H9 (cell line): Measurements from ENCODE around the gene TSEN15. TPM values are rescaled to one million over a fixed set of nuclear protein-coding genes. Genes with fewer than 3 reads are reported as not detected.
A peak's percentile ranks its signal among the peaks of the same experiment; 100 is the strongest.

Experiments used
- DNase-seq: peaks from one replicate; pipeline ENCODE4 v3.0.0-alpha.2; 2017
- H2AFZ ChIP-seq: one replicate; pipeline ENCODE4 v1.6.1; 2013; ENCODE audit warnings: mild to moderate bottlenecking, low read length, control low read depth, moderate library complexity
- H2AK5ac ChIP-seq: 2 replicates; pipeline ENCODE4 v1.6.1; 2013; ENCODE audit warnings: low read length, control low read depth, mixed read lengths; ENCODE audit not compliant: insufficient read length
- H2BK120ac ChIP-seq: one replicate; pipeline ENCODE4 v1.6.1; 2013; ENCODE audit warnings: low read depth, mild to moderate bottlenecking, low read length, control low read depth, inconsistent platforms; ENCODE audit not compliant: poor library complexity, severe bottlenecking
- H2BK12ac ChIP-seq: 2 replicates; pipeline ENCODE4 v1.6.1; 2013; ENCODE audit warnings: low read length, control low read depth, mixed read lengths, low read depth; ENCODE audit not compliant: insufficient read length
- H2BK15ac ChIP-seq: 2 replicates; pipeline ENCODE4 v1.6.1; 2013; ENCODE audit warnings: low read depth, low read length, control low read depth
- H2BK20ac ChIP-seq: one replicate; pipeline ENCODE4 v1.6.1; 2013; ENCODE audit warnings: low read depth, mild to moderate bottlenecking, low read length, control low read depth, inconsistent platforms; ENCODE audit not compliant: poor library complexity, severe bottlenecking
- H2BK5ac ChIP-seq: 2 replicates; pipeline ENCODE4 v1.6.1; 2013; ENCODE audit warnings: low read length, control low read depth, mixed read lengths; ENCODE audit not compliant: insufficient read length
- H3K14ac ChIP-seq: 2 replicates; pipeline ENCODE4 v1.6.1; 2013; ENCODE audit warnings: low read length, control low read depth; ENCODE audit not compliant: insufficient read depth
- H3K18ac ChIP-seq: 2 replicates; pipeline ENCODE4 v1.6.1; 2013; ENCODE audit warnings: low read depth, mild to moderate bottlenecking, mixed read lengths, low read length, control low read depth; ENCODE audit not compliant: insufficient read length
- H3K23ac ChIP-seq: 2 replicates; pipeline ENCODE4 v1.6.1; 2013; ENCODE audit warnings: low read length, control low read depth, mixed read lengths, low read depth; ENCODE audit not compliant: insufficient read length
- H3K23me2 ChIP-seq: 2 replicates; pipeline ENCODE4 v1.6.1; 2013; ENCODE audit warnings: low read depth, mild to moderate bottlenecking, mixed read lengths, low read length, control low read depth; ENCODE audit not compliant: insufficient read length, poor library complexity, severe bottlenecking
- H3K27ac ChIP-seq: 2 replicates; pipeline ENCODE4 v1.5.1; 2013; ENCODE audit warnings: low read length, control low read depth, mixed read lengths, low read depth; ENCODE audit not compliant: insufficient read length
- H3K27me3 ChIP-seq: 2 replicates; pipeline ENCODE4 v1.6.1; 2013; ENCODE audit warnings: low read length, control low read depth, inconsistent platforms; ENCODE audit not compliant: insufficient read depth
- H3K4ac ChIP-seq: 2 replicates; pipeline ENCODE4 v1.6.1; 2013; ENCODE audit warnings: low read depth, mild to moderate bottlenecking, control low read depth, inconsistent platforms, low read length, moderate library complexity
- H3K4me1 ChIP-seq: 2 replicates; pipeline ENCODE4 v1.6.1; 2013; ENCODE audit warnings: low read length, control low read depth, inconsistent platforms; ENCODE audit not compliant: insufficient read depth
- H3K4me2 ChIP-seq: 2 replicates; pipeline ENCODE4 v1.6.1; 2013; ENCODE audit warnings: low read length, control low read depth, mixed read lengths; ENCODE audit not compliant: insufficient read length, insufficient read depth
- H3K56ac ChIP-seq: 2 replicates; pipeline ENCODE4 v1.6.1; 2013; ENCODE audit warnings: low read depth, mild to moderate bottlenecking, mixed read lengths, low read length, control low read depth; ENCODE audit not compliant: insufficient read length
- H3K79me1 ChIP-seq: 2 replicates; pipeline ENCODE4 v1.6.1; 2013; ENCODE audit warnings: low read depth, mild to moderate bottlenecking, moderate library complexity, low read length, control low read depth, inconsistent platforms; ENCODE audit not compliant: insufficient read depth, poor library complexity, severe bottlenecking
- H3K79me2 ChIP-seq: 2 replicates; pipeline ENCODE4 v1.6.1; 2013; ENCODE audit warnings: low read length, control low read depth, inconsistent platforms; ENCODE audit not compliant: insufficient read depth
- H3K9ac ChIP-seq: 2 replicates; pipeline ENCODE4 v1.6.1; 2013; ENCODE audit warnings: low read length, control low read depth, mixed read lengths; ENCODE audit not compliant: insufficient read length; ENCODE audit errors: extremely low read depth
- H3K9me3 ChIP-seq: one replicate; pipeline ENCODE4 v1.6.1; 2013; ENCODE audit warnings: low read depth, low read length, inconsistent platforms; ENCODE audit not compliant: control insufficient read depth
- H3T11ph ChIP-seq: one replicate; pipeline ENCODE4 v1.6.1; 2013; ENCODE audit warnings: mild to moderate bottlenecking, low read length, control low read depth, inconsistent platforms
- H4K20me1 ChIP-seq: one replicate; pipeline ENCODE4 v1.6.1; 2013; ENCODE audit not compliant: control insufficient read depth, insufficient read length, insufficient read depth
- H4K5ac ChIP-seq: 2 replicates; pipeline ENCODE4 v1.6.1; 2013; ENCODE audit warnings: low read depth, mild to moderate bottlenecking, mixed read lengths, low read length, control low read depth; ENCODE audit not compliant: insufficient read length
- H4K8ac ChIP-seq: replicated peaks from 2 replicates; pipeline ENCODE4 v1.6.1; 2013; ENCODE audit warnings: low read length, control low read depth, mixed read lengths, low read depth; ENCODE audit not compliant: insufficient read length
- H4K91ac ChIP-seq: 2 replicates; pipeline ENCODE4 v1.6.1; 2013; ENCODE audit warnings: low read depth, mild to moderate bottlenecking, moderate library complexity, mixed read lengths, low read length, control low read depth; ENCODE audit not compliant: insufficient read length
- H3K27ac Mint-ChIP-seq, 3 experiments: 2 replicates in 2 of 3; 3 replicates in 1 of 3; pipeline ENCODE4 v1.8.0; 2020 to 2021; ENCODE audit warnings: mixed read lengths in 3 of 3, mild to moderate bottlenecking in 1 of 3, moderate library complexity in 1 of 3
- H3K27me3 Mint-ChIP-seq: 2 replicates; pipeline ENCODE4 v1.8.0; 2021; ENCODE audit warnings: low read depth, mild to moderate bottlenecking, moderate library complexity, mixed read lengths
- H3K36me3 Mint-ChIP-seq, 3 experiments: 2 replicates in 2 of 3; 3 replicates in 1 of 3; pipeline ENCODE4 v1.8.0; 2020 to 2021; ENCODE audit warnings: low read depth in 3 of 3, mixed read lengths in 3 of 3; ENCODE audit not compliant: insufficient read depth in 1 of 3
- H3K4me1 Mint-ChIP-seq, 2 experiments: 2 replicates each; pipeline ENCODE4 v1.8.0; 2020; ENCODE audit warnings: mixed read lengths in 2 of 2
- H3K4me3 Mint-ChIP-seq, 2 experiments: 2 replicates in 1 of 2; 3 replicates in 1 of 2; pipeline ENCODE4 v1.8.0; 2020 to 2021; ENCODE audit warnings: mild to moderate bottlenecking in 2 of 2, mixed read lengths in 2 of 2, moderate library complexity in 1 of 2
- H3K9me3 Mint-ChIP-seq, 2 experiments: 2 replicates in 1 of 2; 3 replicates in 1 of 2; pipeline ENCODE4 v1.8.0; 2020; ENCODE audit warnings: mild to moderate bottlenecking in 2 of 2, mixed read lengths in 2 of 2, moderate library complexity in 1 of 2
- CTCF ChIP-seq: fragments of 200-600 bp; sonication (generic); conservative IDR thresholded peaks from 3 replicates; pipeline ENCODE4 v1.8.0; 2021; ENCODE audit warnings: antibody characterized with exemption, mild to moderate bottlenecking
- total RNA-seq: library from RNA; stranded (reverse); gene quantifications from 2 replicates; pipeline ENCODE4 v1.2.1, GENCODE V29; 2021

The TSEN15 gene
- total RNA-seq, 1 experiment from 2014 or later: 21.9 TPM

- Mint-ChIP-seq H3K4me1 (peaks cover 31 to 38% of the 10 kb centered on the region in 2 experiments), H3K27me3 (peaks cover 72% of the 10 kb centered on the region)
These were observed 28.4 kb upstream of the TSEN15 start for GRCh38 chr1:184023171-184023570.

More at GRCh38 chr1:184023171-184023570, 28.4 kb upstream of the TSEN15 start:
- Histone ChIP-seq H3K4ac (no peak overlapping the region), H2BK120ac (no peak overlapping the region), H2BK20ac (no peak overlapping the region), H4K8ac (no peak overlapping the region), H2AFZ (no peak overlapping the region), H3K79me2 (no peaks in the 10 kb centered on the region), H3K56ac (no peak overlapping the region), H3K9ac (no peak overlapping the region), H4K20me1 (no peaks in the 10 kb centered on the region), H3K14ac (no peak overlapping the region), H3K27me3 (peaks cover 3% of the 10 kb centered on the region; the same call in 1 of the 2 replicates), H4K91ac (no peak overlapping the region), H3K18ac (no peak overlapping the region), H3T11ph (no peak overlapping the region), H2AK5ac (no peak overlapping the region), H3K27ac (no peak overlapping the region), H3K4me1 (peaks cover 12% of the 10 kb centered on the region), H2BK12ac (no peak overlapping the region), H4K5ac (no peak overlapping the region), H2BK15ac (no peak overlapping the region), H3K9me3 (no peaks in the 10 kb centered on the region), H3K23ac (no peak overlapping the region), H3K4me2 (no peak overlapping the region), H3K79me1 (no peaks in the 10 kb centered on the region), H2BK5ac (no peak overlapping the region), H3K23me2 (no peaks in the 10 kb centered on the region)
- Mint-ChIP-seq H3K27ac (peak overlapping the region in 1 of 3 experiments; percentile 18; a peak in 1 of 7 replicates), H3K9me3 (no peaks in the 10 kb centered on the region; a peak in 1 of 5 replicates), H3K36me3 (no peaks in the 10 kb centered on the region), H3K4me3 (no peak overlapping the region)
- no peak for DNase-seq
- TF ChIP-seq CTCF: no peak
